Neural cell (in vitro differentiated cells): Measurements from ENCODE around the gene SCNN1A.

Source experiments
- EZH2 ChIP-seq: fragments of 200-600, 300-800 bp; shearing (Covaris generic), sonication (generic); IDR thresholded peaks from 2 replicates; pipeline ENCODE4 v1.6.1; 2014; ENCODE audit warnings: antibody characterized with exemption, low read length, borderline replicate concordance, mild to moderate bottlenecking; ENCODE audit not compliant: insufficient read depth, poor library complexity, severe bottlenecking
- RAD21 ChIP-seq: fragments of 450-650 bp; conservative IDR thresholded peaks from 2 replicates; pipeline ENCODE4 v1.6.1; 2014; ENCODE audit warnings: antibody characterized with exemption, mild to moderate bottlenecking, moderate library complexity
- TF ChIP-seq, protein P1 (sequence below): fragments of 450-650 bp; IDR thresholded peaks from 2 replicates; pipeline ENCODE4 v1.5.1; 2014; ENCODE audit warnings: antibody characterized with exemption, mild to moderate bottlenecking, moderate library complexity; ENCODE audit not compliant: poor library complexity, severe bottlenecking

GRCh38 chr12:6303071-6303470 is 72.3 kb downstream of the SCNN1A start:
- TF ChIP-seq, protein P1, sequence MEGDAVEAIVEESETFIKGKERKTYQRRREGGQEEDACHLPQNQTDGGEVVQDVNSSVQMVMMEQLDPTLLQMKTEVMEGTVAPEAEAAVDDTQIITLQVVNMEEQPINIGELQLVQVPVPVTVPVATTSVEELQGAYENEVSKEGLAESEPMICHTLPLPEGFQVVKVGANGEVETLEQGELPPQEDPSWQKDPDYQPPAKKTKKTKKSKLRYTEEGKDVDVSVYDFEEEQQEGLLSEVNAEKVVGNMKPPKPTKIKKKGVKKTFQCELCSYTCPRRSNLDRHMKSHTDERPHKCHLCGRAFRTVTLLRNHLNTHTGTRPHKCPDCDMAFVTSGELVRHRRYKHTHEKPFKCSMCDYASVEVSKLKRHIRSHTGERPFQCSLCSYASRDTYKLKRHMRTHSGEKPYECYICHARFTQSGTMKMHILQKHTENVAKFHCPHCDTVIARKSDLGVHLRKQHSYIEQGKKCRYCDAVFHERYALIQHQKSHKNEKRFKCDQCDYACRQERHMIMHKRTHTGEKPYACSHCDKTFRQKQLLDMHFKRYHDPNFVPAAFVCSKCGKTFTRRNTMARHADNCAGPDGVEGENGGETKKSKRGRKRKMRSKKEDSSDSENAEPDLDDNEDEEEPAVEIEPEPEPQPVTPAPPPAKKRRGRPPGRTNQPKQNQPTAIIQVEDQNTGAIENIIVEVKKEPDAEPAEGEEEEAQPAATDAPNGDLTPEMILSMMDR: no peak
- TF ChIP-seq RAD21: no peak
- TF ChIP-seq EZH2: no peak
